CD8-positive, alpha-beta memory T cell (primary cell): ENCODE results near the gene PPT2. TPM values are rescaled to one million over a fixed set of nuclear protein-coding genes. Genes with fewer than 3 reads are reported as not detected.
"Not testable (repeated sequence)": the region's sequence is repeated elsewhere in the genome, so short reads cannot be mapped to it uniquely, and the experiment has no call there.

Experiments used
- CTCF ChIA-PET: fragments of 350-600 bp; sonication (Branson Sonifier 250); formaldehyde crosslinking; loops from one replicate; lab custom pipeline; 2021; ENCODE audit warnings: antibody characterized with exemption; lab: Charles Lee
- POLR2A ChIA-PET: fragments of 350-600 bp; sonication (Branson Sonifier 250); formaldehyde crosslinking; loops from one replicate; lab custom pipeline; 2021; ENCODE audit warnings: antibody characterized with exemption; lab: Charles Lee
- DNase-seq, 5 donors: peaks; one replicate each; pipeline versions ENCODE4 v3.0.0 to v3.0.0-alpha.2; 2020 to 2022; ENCODE audit warnings: mixed read lengths in 1 of 5
- H3K27ac ChIP-seq: one replicate; pipeline ENCODE4 v1.7.0; 2013; ENCODE audit warnings: low read depth, mild to moderate bottlenecking, low read length, moderate library complexity
- H3K27me3 ChIP-seq: 2 replicates; pipeline ENCODE4 v1.7.0; 2013; ENCODE audit warnings: low read length, mild to moderate bottlenecking; ENCODE audit not compliant: insufficient read depth, poor library complexity, severe bottlenecking
- H3K36me3 ChIP-seq: 2 replicates; pipeline ENCODE4 v1.7.0; 2013; ENCODE audit warnings: mild to moderate bottlenecking, low read length, moderate library complexity; ENCODE audit not compliant: insufficient read depth
- H3K4me1 ChIP-seq: 2 replicates; pipeline ENCODE4 v1.7.0; 2013; ENCODE audit warnings: mild to moderate bottlenecking, low read length, moderate library complexity; ENCODE audit not compliant: insufficient read depth
- H3K4me3 ChIP-seq: 2 replicates; pipeline ENCODE4 v1.7.0; 2013; ENCODE audit warnings: mild to moderate bottlenecking, low read length
- H3K9me3 ChIP-seq: 2 replicates; pipeline ENCODE4 v1.7.0; 2013; ENCODE audit warnings: mild to moderate bottlenecking, low read length
- H3K27ac Mint-ChIP-seq, 8 donors: one replicate each; pipeline ENCODE4 v1.8.0; 2020 to 2021; ENCODE audit warnings: mixed read lengths in 8 of 8, mild to moderate bottlenecking in 6 of 8, inconsistent platforms in 3 of 8, moderate library complexity in 3 of 8
- H3K27me3 Mint-ChIP-seq, 2 donors: one replicate each; pipeline ENCODE4 v1.8.0; 2020 to 2021; ENCODE audit warnings: mixed read lengths in 2 of 2, mild to moderate bottlenecking in 1 of 2, moderate library complexity in 1 of 2
- H3K36me3 Mint-ChIP-seq, 3 donors: one replicate each; pipeline ENCODE4 v1.8.0; 2020 to 2021; ENCODE audit warnings: mixed read lengths in 3 of 3, inconsistent platforms in 1 of 3, mild to moderate bottlenecking in 1 of 3
- H3K4me1 Mint-ChIP-seq, 3 donors: one replicate each; pipeline ENCODE4 v1.8.0; 2020 to 2021; ENCODE audit warnings: mixed read lengths in 3 of 3, inconsistent platforms in 1 of 3, mild to moderate bottlenecking in 1 of 3
- H3K4me3 Mint-ChIP-seq, 7 donors: one replicate each; pipeline ENCODE4 v1.8.0; 2020 to 2021; ENCODE audit warnings: mixed read lengths in 7 of 7, mild to moderate bottlenecking in 6 of 7, moderate library complexity in 4 of 7, inconsistent platforms in 2 of 7
- H3K9me3 Mint-ChIP-seq, 5 donors: one replicate each; pipeline ENCODE4 v1.8.0; 2020 to 2022; ENCODE audit warnings: mixed read lengths in 5 of 5, mild to moderate bottlenecking in 3 of 5, moderate library complexity in 2 of 5, inconsistent platforms in 1 of 5
- polyA plus RNA-seq: library from polyadenylated mRNA; unstranded; fragments of 300-500 nt; fragmentation: Illumina TruSeq; gene quantifications from one replicate; pipeline ENCODE4 v1.2.3, GENCODE V29; 2021
- total RNA-seq, 2 experiments: library from RNA; stranded (reverse); gene quantifications; one replicate each; pipeline ENCODE4 v1.2.3, GENCODE V29; 2021

The PPT2 gene
- total and polyA plus RNA-seq, 3 experiments from 2014 or later: 10.0 to 19.0 (median 18.8) TPM

DNA sequence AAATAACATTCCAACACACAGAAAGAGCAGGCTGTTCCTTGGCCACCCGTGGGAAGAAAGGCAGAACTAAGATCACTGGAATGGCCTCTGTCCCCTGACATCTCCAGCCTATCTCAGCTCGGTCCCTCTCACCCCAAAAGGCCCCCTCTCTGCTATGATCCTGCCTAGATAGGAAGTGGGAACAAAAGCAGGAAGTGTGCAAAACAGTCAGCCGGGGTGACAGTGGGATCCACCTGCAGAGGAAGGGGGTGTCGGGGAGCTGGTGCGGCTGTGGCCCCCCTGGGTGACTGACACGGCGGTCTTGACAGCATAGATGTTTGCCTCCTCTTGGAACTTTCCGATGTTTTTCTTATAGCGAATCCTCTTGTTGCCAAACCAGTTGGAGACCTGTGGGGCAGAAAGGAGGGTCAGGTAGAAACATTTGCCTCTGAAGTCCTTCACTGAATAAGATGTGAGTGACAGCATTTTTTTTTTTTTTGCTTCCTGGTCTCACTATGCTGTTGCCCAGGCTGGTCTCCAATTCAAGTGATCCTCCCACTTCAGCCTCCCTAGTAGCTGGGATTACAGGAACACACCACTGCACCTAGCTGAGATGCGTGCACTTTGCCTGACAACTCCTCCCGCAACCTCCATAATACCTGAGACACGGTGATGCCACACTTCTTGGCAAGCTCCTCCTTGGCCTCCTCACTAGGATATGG, 33.2 kb downstream of the PPT2 start:
- peak in 1 of 5 donors; percentile 43 for DNase-seq
- H3K27me3 Mint-ChIP-seq: peaks cover 0 to 1% of the 10 kb centered on the region in 2 donors
- H3K27ac Mint-ChIP-seq: peak overlapping the region; percentile 84 to 99 (median 96)
- H3K4me3 Mint-ChIP-seq: peak overlapping the region; percentile 49 to 89 (median 71)
- ChIA-PET CTCF (no interaction called here), POLR2A (no interaction called here)
- no peaks in the 10 kb centered on the region for H3K27me3 ChIP-seq
- no peaks in the 10 kb centered on the region for H3K9me3 Mint-ChIP-seq
- H3K36me3 Mint-ChIP-seq: peaks cover 12 to 82% (median 20%) of the 10 kb centered on the region in 3 donors
- H3K36me3 ChIP-seq: peaks cover 35% of the 10 kb centered on the region
- H3K9me3 ChIP-seq: no peaks in the 10 kb centered on the region
- H3K4me1 Mint-ChIP-seq: peaks cover 37 to 64% (median 39%) of the 10 kb centered on the region in 3 donors
- no peak overlapping the region for H3K4me3 ChIP-seq
- H3K4me1 ChIP-seq: peaks cover 36% of the 10 kb centered on the region
- peak overlapping the region; percentile 38 for H3K27ac ChIP-seq

DNA sequence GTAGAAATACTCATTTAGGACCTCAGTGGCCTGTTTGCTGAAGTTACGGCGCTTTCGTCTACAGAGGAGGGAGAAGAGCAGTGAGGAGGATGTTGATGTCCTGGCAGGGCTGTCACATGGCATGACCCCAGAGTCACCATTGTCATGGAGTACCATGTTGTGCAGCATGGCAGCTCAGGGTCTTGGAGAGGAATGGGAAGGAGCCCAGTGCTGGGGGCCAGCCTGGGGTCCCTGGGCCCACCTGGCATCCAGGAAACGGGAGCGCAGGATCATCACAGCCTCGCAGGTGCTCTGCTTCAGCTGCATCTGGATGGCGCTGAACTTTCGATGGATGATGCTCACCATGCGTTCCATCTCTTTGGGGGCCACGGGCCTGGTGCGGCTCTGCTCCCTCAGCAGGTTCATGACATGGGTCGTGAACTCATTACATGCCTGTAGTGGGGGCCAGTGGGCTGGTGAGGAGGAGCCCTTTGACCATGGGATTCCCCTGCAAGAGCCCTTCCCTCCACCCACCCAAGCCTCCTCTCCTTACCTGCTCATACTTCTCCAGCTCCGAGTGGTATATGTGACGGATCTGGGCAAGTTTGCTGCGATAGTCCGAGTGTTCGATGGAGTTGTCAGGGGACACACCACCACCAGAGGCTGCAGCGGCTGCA, 33.9 kb downstream of the PPT2 start:
- H3K4me1 ChIP-seq: peaks cover 38% of the 10 kb centered on the region
- POLR2A ChIA-PET: interaction anchor here (0.5 kb wide), 1 partner anchor 451 kb away, joined by 7 read pairs; no protein-coding TSS in a partner anchor
- peaks cover 12 to 83% (median 20%) of the 10 kb centered on the region in 3 donors for H3K36me3 Mint-ChIP-seq
- peak overlapping the region; percentile 49 to 97 (median 90) for H3K4me3 Mint-ChIP-seq
- H3K27me3 ChIP-seq, H3K27ac ChIP-seq, CTCF ChIA-PET, H3K27me3 Mint-ChIP-seq, H3K9me3 ChIP-seq, H3K9me3 Mint-ChIP-seq, H3K4me3 ChIP-seq: not testable (repeated sequence)
- peaks cover 37 to 64% (median 40%) of the 10 kb centered on the region in 3 donors for H3K4me1 Mint-ChIP-seq
- peak in 1 of 5 donors; percentile 34 for DNase-seq
- peaks cover 35% of the 10 kb centered on the region for H3K36me3 ChIP-seq
- H3K27ac Mint-ChIP-seq: peak overlapping the region; percentile 33 to 99 (median 96)

DNA sequence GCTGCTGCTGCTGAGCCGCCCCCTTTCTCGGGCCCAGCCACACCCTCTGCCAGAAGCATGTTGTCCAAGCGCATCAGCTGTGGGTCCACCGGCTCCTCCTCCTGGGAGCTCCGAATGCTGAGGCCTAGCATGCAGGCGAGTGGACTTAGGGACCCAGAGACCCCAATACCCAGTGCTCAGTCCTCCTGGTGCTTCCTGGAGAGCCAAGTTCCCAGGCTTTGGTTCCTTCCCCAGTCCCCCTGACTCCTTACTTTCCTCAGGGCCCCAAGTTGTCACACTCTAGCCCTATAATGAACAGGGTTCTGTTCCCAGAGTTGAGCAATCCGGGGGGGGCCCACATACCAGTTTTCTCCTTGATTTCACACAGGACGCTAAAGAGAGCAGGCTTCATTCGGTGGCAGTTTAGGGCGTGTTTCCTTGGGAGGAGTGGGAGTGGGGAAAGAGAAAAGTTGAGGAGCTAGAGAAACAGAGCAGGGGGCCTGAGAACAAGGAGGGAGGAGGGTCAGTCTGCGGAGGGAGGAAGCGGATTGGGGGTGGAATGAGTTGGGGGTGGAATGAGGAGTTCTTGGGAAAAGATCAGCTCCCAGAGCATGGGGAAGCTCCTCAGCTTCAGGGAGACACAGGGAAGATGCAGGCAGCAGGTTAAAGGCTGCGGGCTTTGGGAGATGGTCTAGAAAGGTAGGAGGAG, 34.6 kb downstream of the PPT2 start:
- Mint-ChIP-seq H3K27me3 (peaks cover 0 to 2% of the 10 kb centered on the region in 2 donors), H3K36me3 (peaks cover 12 to 77% (median 20%) of the 10 kb centered on the region in 3 donors), H3K9me3 (no peaks in the 10 kb centered on the region), H3K27ac (peak overlapping the region; percentile 84 to 98 (median 95)), H3K4me1 (peaks cover 41 to 65% (median 46%) of the 10 kb centered on the region in 3 donors), H3K4me3 (peak overlapping the region; percentile 88 to 97 (median 93))
- H3K9me3 ChIP-seq: no peaks in the 10 kb centered on the region
- ChIA-PET CTCF (interaction anchor here (0.9 kb wide), 1 partner anchor 9 kb away, joined by 3 read pairs; no protein-coding TSS in a partner anchor), POLR2A (interaction anchor here (0.5 to 2.9 kb wide), 2 partner anchors 9 to 452 kb away, joined by 7 to 17 read pairs; no protein-coding TSS in a partner anchor)
- H3K36me3 ChIP-seq: peaks cover 29% of the 10 kb centered on the region
- peak overlapping the region; percentile 85 for H3K27ac ChIP-seq
- no peaks in the 10 kb centered on the region for H3K27me3 ChIP-seq
- DNase-seq: peak in 1 of 5 donors; percentile 43
- H3K4me3 ChIP-seq: peak overlapping the region; percentile 74
- H3K4me1 ChIP-seq: peaks cover 44% of the 10 kb centered on the region

DNA sequence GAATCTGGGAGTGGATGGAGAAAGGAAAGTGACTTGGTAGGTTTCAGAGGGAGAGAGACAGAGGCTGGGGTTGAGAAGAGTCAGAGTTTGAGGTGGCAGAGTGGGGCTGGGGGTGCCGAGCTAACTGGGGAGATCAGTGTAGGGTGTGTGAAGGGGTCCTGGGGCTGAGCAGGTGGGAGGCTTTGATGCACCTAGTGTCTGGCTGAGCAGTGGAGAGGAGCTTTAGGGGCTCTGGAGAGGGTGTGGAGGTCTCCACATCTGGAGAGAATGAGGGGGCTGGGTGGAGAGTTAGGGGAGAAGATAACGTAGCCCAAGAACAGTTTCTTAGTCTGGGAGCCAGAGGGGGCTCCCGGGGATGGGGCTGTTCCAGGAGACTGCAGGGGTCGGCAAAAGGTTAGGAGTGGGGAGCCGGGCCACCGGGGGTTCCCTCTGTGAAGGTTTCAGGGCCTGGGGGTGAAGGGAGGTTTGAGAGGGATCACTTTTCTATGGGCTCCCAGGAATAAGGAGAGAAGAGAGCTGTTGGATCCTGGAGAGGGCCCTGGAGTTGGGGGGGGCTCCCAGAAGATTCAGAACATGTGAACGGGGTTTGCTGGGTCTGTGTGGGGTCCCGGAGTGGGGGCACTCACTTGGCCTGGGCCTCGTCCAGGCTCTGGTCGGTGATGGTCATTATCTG, 35.3 kb downstream of the PPT2 start:
- H3K36me3 ChIP-seq: peaks cover 27% of the 10 kb centered on the region
- peak overlapping the region; percentile 74 for H3K4me3 ChIP-seq
- peak in 1 of 5 donors; percentile 30 for DNase-seq
- Mint-ChIP-seq H3K9me3 (no peaks in the 10 kb centered on the region), H3K27ac (peak overlapping the region; percentile 84 to 98 (median 95)), H3K4me1 (peaks cover 47 to 69% (median 53%) of the 10 kb centered on the region in 3 donors), H3K4me3 (peak overlapping the region; percentile 88 to 97 (median 93)), H3K27me3 (peaks cover 0 to 4% of the 10 kb centered on the region in 2 donors), H3K36me3 (peaks cover 12 to 70% (median 20%) of the 10 kb centered on the region in 3 donors)
- no peaks in the 10 kb centered on the region for H3K9me3 ChIP-seq
- CTCF ChIA-PET: interaction anchor here (0.9 to 2.2 kb wide), 2 partner anchors 10 to 12 kb away, joined by 3 to 8 read pairs; no protein-coding TSS in a partner anchor
- H3K27me3 ChIP-seq: no peaks in the 10 kb centered on the region
- H3K27ac ChIP-seq: peak overlapping the region; percentile 85
- peaks cover 51% of the 10 kb centered on the region for H3K4me1 ChIP-seq
- POLR2A ChIA-PET: interaction anchor here (2.5 to 2.9 kb wide), 2 partner anchors 10 to 12 kb away, joined by 7 to 17 read pairs; no protein-coding TSS in a partner anchor

DNA sequence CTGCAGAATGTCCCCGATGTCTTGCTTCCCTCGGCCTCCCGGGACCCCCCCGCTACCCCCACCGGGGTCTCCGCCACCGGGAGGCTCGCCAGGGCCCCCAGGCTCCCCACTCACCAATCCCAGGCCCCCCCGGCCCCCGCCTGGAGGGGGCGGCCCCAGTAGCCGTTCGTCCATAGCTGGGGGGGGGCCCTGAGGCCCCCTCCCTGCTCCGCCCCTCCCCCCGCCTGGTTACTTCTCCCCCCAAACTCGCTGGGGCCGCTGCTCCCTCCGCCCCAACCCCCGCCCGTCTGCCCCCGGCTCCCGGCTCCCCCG, 35.8 kb downstream of the PPT2 start:
- Mint-ChIP-seq H3K27ac (peak overlapping the region; percentile 84 to 99 (median 95)), H3K9me3 (no peaks in the 10 kb centered on the region), H3K4me1 (peaks cover 51 to 73% (median 58%) of the 10 kb centered on the region in 3 donors), H3K36me3 (peaks cover 12 to 68% (median 20%) of the 10 kb centered on the region in 3 donors), H3K27me3 (peaks cover 0 to 4% of the 10 kb centered on the region in 2 donors), H3K4me3 (peak overlapping the region; percentile 88 to 97 (median 93))
- ChIA-PET POLR2A (interaction anchor here (1.0 to 2.9 kb wide), 5 partner anchors 10 to 72 kb away, joined by 3 to 17 read pairs (median 5); partner anchors contain the start of genes AGPAT1 and ATF6B), CTCF (interaction anchor here (2.2 kb wide), 1 partner anchor 13 kb away, joined by 8 read pairs; no protein-coding TSS in a partner anchor)
- peaks cover 56% of the 10 kb centered on the region for H3K4me1 ChIP-seq
- peak overlapping the region; percentile 74 for H3K4me3 ChIP-seq
- peaks cover 27% of the 10 kb centered on the region for H3K36me3 ChIP-seq
- no peaks in the 10 kb centered on the region for H3K27me3 ChIP-seq
- DNase-seq: peak in 1 of 5 donors; percentile 21
- no peaks in the 10 kb centered on the region for H3K9me3 ChIP-seq
- H3K27ac ChIP-seq: peak overlapping the region; percentile 85

DNA sequence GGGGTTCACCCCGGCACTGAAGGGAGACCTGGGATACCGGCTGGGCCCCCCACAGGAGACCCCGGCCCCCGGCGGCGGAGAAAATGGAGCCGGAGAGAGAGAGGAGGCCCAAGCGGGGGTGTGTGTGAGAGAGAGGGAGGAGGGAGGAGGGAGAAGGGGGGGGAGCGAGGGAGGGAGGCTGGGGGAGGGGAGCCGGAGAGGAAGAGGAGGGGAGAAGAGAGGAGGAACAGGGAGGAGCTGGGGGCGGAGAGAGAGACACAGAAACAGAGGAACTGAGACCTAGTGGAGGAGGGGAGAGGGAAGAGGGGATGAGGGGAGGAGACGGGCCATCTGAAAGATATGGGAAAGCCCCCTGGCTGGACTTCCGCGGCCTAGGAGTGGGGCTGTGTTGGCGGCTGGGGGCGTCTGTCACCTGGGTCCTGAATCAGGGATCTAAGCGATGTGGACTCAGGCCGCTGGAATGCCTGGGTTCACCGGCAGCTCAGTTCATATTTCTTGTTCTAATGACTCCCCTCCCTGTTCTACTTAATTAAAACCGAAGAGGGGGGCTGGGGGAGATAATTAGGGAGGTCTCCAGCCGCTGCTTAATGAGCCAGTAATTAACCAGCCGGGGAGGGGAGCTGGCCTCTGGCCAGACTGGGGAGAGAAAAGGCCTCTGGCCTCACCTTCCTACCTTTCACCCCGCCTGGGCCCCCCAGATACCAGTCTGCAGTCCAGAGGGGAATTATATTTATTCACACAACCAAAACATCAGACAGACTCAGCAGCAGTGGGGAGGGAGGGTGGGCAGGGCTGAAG, 36.3 kb downstream of the PPT2 start, which contains the start of gene PBX2:
PBX2 (minus strand) TSS at position 149 of the 798 bp plus-strand sequence. CDS start 287 bp downstream, outside the sequence.
- Histone ChIP-seq H3K36me3 (peaks cover 27% of the 10 kb centered on the region), H3K9me3 (no peaks in the 10 kb centered on the region), H3K4me1 (peaks cover 62% of the 10 kb centered on the region), H3K27me3 (no peaks in the 10 kb centered on the region), H3K4me3 (peak within 1 kb of the TSS; percentile 95), H3K27ac (peak within 1 kb of the TSS; percentile 85)
- Mint-ChIP-seq H3K9me3 (no peaks in the 10 kb centered on the region), H3K27ac (peak within 1 kb of the TSS; percentile 95 to 99 (median 98)), H3K4me3 (peak within 1 kb of the TSS; percentile 92 to 100 (median 97)), H3K4me1 (peaks cover 57 to 78% (median 64%) of the 10 kb centered on the region in 3 donors), H3K36me3 (peaks cover 12 to 68% (median 20%) of the 10 kb centered on the region in 3 donors), H3K27me3 (peaks cover 0 to 4% of the 10 kb centered on the region in 2 donors)
- CTCF ChIA-PET: interaction anchor here (0.8 to 2.2 kb wide), 2 partner anchors 8 to 13 kb away, joined by 3 to 8 read pairs; no protein-coding TSS in a partner anchor
- POLR2A ChIA-PET: interaction anchor here (1.0 to 2.9 kb wide), 5 partner anchors 11 to 73 kb away, joined by 3 to 17 read pairs (median 5); partner anchors contain the start of genes AGPAT1 and ATF6B
- peak; percentile 68 to 85 (median 71) for DNase-seq
